Breast epithelium (tissue), 4 donors: ENCODE data around the gene TMEM212. TPM values are rescaled to one million over a fixed set of nuclear protein-coding genes. Genes with fewer than 3 reads are reported as not detected.

Experiments
- DNase-seq, 2 donors: peaks; one replicate each; pipeline ENCODE4 v3.0.0-alpha.2; 2019; ENCODE audit warnings: low spot score in 2 of 2
- H3K27ac ChIP-seq, 2 donors: fragments of 200-600 bp; sonication (generic) in 1 of 2; one replicate each; pipeline ENCODE4 v1.5.1; 2016 to 2019; ENCODE audit warnings: mild to moderate bottlenecking in 1 of 2
- H3K27me3 ChIP-seq, 2 donors: fragments of 200-600 bp; sonication (generic) in 1 of 2; one replicate each; pipeline versions ENCODE4 v1.5.1 to v1.6.0; 2017 to 2019; ENCODE audit warnings: control low read depth in 1 of 2, mild to moderate bottlenecking in 1 of 2
- H3K36me3 ChIP-seq: fragments of 200-600 bp; one replicate; pipeline ENCODE4 v1.5.1; 2019
- H3K4me1 ChIP-seq, 2 donors: fragments of 200-600 bp; sonication (generic); one replicate each; pipeline ENCODE4 v1.5.1; 2016 to 2019; ENCODE audit warnings: control low read depth in 1 of 2
- H3K4me3 ChIP-seq, 3 donors: fragments of 200-600 bp; sonication (generic); 1 replicate in 2 of 3; 2 replicates in 1 of 3; pipeline ENCODE4 v1.5.1; 2016 to 2019; ENCODE audit warnings: mild to moderate bottlenecking in 3 of 3, moderate library complexity in 2 of 3
- H3K9me3 ChIP-seq, 2 donors: fragments of 200-600 bp; sonication (generic) in 1 of 2; one replicate each; pipeline ENCODE4 v1.5.1; 2016 to 2019; ENCODE audit warnings: control low read depth in 1 of 2
- CTCF ChIP-seq, 3 donors: fragments of 450-650 bp; IDR thresholded peaks; one replicate each; pipeline ENCODE4 v1.5.1; 2016 to 2017; ENCODE audit warnings: antibody characterized with exemption in 3 of 3, mild to moderate bottlenecking in 3 of 3, moderate library complexity in 3 of 3
- POLR2A ChIP-seq: fragments of 450-650 bp; IDR thresholded peaks from one replicate; pipeline ENCODE4 v1.6.1; 2016; ENCODE audit warnings: antibody characterized with exemption, mild to moderate bottlenecking, moderate library complexity
- POLR2AphosphoS5 ChIP-seq, 3 donors: sonication (generic); formaldehyde crosslinking; IDR thresholded peaks; one replicate each; pipeline ENCODE4 v1.6.1; 2017; ENCODE audit warnings: antibody characterized with exemption in 3 of 3
- intact Hi-C: fragments of 100-400 bp; cut with DNase I; formaldehyde crosslinking; loops from one replicate; pipeline ENCODE4 v1.15.1; 2023; ENCODE audit warnings: low total_unique reads
- total RNA-seq, 3 donors: library from RNA; depleted of rRNA; stranded (reverse); fragments of >200 nt; gene quantifications; one replicate each; pipeline ENCODE4 v1.1.0, GENCODE V29; 2016

The TMEM212 gene
- total RNA-seq, 3 donors from 2014 or later = 1.3 TPM; not detected in 2

- Histone ChIP-seq H3K4me3 (no peak overlapping the region), H3K36me3 (no peaks in the 10 kb centered on the region), H3K9me3 (no peaks in the 10 kb centered on the region), H3K27me3 (no peaks in the 10 kb centered on the region), H3K4me1 (no peaks in the 10 kb centered on the region), H3K27ac (no peak overlapping the region)
- no peak for DNase-seq
- intact Hi-C loops = no loop called here
- TF ChIP-seq POLR2AphosphoS5 (IDR thresholded peaks at IDR 0.05) = no peak
- TF ChIP-seq POLR2A = no peak
- TF ChIP-seq CTCF (IDR thresholded peaks at IDR 0.05) = no peak
Observed at GRCh38 chr3:171847595-171848259, 4.6 kb downstream of the TMEM212 start.

GRCh38 chr3:171849617-171850319 lies 6.6 kb downstream of the TMEM212 start:
- H3K27ac ChIP-seq = no peak overlapping the region
- intact Hi-C loops = no loop called here

DNA sequence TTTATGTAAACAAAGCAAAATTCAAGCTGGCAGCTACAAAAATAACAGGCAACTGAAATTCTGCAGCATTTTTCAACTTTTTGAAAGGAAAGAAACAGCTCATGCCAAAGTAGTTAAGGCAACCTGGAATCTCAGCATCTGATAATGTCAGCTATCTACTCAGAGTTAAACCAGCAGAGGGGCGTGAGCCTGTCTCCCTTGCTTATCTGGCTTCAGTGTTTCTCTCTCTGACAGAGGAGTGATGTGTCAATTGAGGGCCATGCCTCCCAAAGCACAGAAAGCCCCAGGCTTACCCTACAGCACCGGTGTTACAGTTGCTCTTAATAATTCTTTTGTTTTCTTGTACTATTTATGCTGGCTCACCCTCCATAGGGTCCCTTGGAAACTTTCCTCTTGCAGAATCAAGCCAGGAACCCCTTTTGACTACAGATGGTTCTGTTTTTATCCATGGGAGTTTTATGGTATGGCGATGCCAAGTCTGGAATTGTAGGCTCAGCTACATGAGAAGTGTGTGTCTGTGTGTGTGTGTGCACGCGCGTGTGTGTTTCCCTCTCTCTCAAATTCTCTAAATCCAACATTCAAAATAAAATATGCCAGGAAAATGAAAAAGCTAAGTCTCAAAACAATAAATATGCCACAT lies 7.3 kb downstream of the TMEM212 start:
- intact Hi-C loops = no loop called here

More at GRCh38 chr3:171849617-171850319, 6.6 kb downstream of the TMEM212 start:
- no peak for DNase-seq
- H3K9me3 ChIP-seq = peaks cover 0 to 4% of the 10 kb centered on the region in 2 donors
- no peak for TF ChIP-seq POLR2AphosphoS5 (IDR thresholded peaks at IDR 0.05)
- no peak for TF ChIP-seq CTCF (IDR thresholded peaks at IDR 0.05)
- no peak for TF ChIP-seq POLR2A
- H3K36me3 ChIP-seq = no peaks in the 10 kb centered on the region
- no peaks in the 10 kb centered on the region for H3K4me1 ChIP-seq
- H3K27me3 ChIP-seq = no peaks in the 10 kb centered on the region
- H3K4me3 ChIP-seq = no peak overlapping the region

GRCh38 chr3:171850960-171851659 lies 8.0 kb downstream of the TMEM212 start:
- Histone ChIP-seq H3K4me3 (no peak overlapping the region), H3K36me3 (no peaks in the 10 kb centered on the region), H3K9me3 (peaks cover 0 to 7% of the 10 kb centered on the region in 2 donors), H3K4me1 (no peaks in the 10 kb centered on the region), H3K27ac (no peak overlapping the region), H3K27me3 (no peaks in the 10 kb centered on the region)
- intact Hi-C loops = no loop called here
- no peak for DNase-seq
- TF ChIP-seq CTCF (IDR thresholded peaks at IDR 0.05) (no peak), POLR2AphosphoS5 (IDR thresholded peaks at IDR 0.05) (no peak), POLR2A (no peak)

More for the DNA sequence above, 7.3 kb downstream of the TMEM212 start:
- Histone ChIP-seq H3K9me3 (peaks cover 0 to 7% of the 10 kb centered on the region in 2 donors), H3K27me3 (no peaks in the 10 kb centered on the region), H3K27ac (no peak overlapping the region), H3K4me1 (no peaks in the 10 kb centered on the region), H3K4me3 (no peak overlapping the region), H3K36me3 (no peaks in the 10 kb centered on the region)
- DNase-seq = no peak
- TF ChIP-seq POLR2AphosphoS5 (IDR thresholded peaks at IDR 0.05) (no peak), CTCF (IDR thresholded peaks at IDR 0.05) (no peak), POLR2A (no peak)
